ENCODE data around the gene DBF4B.
"Not testable (repeated sequence)": the region's sequence is repeated elsewhere in the genome, so short reads cannot be mapped to it uniquely, and the experiment has no call there.

DBF4B gene

GRCh38 chr17:44708401-44709263 lies at the start of gene DBF4B:
TSS of gene DBF4B (plus strand) at chr17:44708665. CDS start at chr17:44708821, 156 bp downstream.
- DNase-seq: peak; percentile 94

- no peak for DNase-seq
Measured at GRCh38 chr17:44661835-44662234, 46.6 kb upstream of the DBF4B start.

GRCh38 chr17:44663095-44663494 lies 45.4 kb upstream of the DBF4B start:
- DNase-seq: no peak

GRCh38 chr17:44664867-44665266 lies 43.6 kb upstream of the DBF4B start:
- no peak for DNase-seq

GRCh38 chr17:44666006-44666405 lies 42.5 kb upstream of the DBF4B start:
- DNase-seq: no peak

GRCh38 chr17:44672479-44673093 lies 35.9 kb upstream of the DBF4B start:
- peak; percentile 25 for DNase-seq

- no peak for DNase-seq
Measured at GRCh38 chr17:44673893-44674292, 34.6 kb upstream of the DBF4B start.

- DNase-seq: no peak
Measured at GRCh38 chr17:44677136-44677535, 31.3 kb upstream of the DBF4B start.

- not testable (repeated sequence) for DNase-seq
Measured at GRCh38 chr17:44683303-44683702, 25.2 kb upstream of the DBF4B start.

- no peak for DNase-seq
Measured at GRCh38 chr17:44687756-44688155, 20.7 kb upstream of the DBF4B start.

GRCh38 chr17:44688200-44688599 lies 20.3 kb upstream of the DBF4B start:
- no peak for DNase-seq

GRCh38 chr17:44688675-44689476 lies 19.6 kb upstream of the DBF4B start:
- peak; percentile 37 for DNase-seq

GRCh38 chr17:44689477-44690217 lies 18.8 kb upstream of the DBF4B start, which contains the start of gene CCDC43:
TSS of gene CCDC43 (minus strand) at chr17:44689776. CDS start at chr17:44689753, 23 bp downstream.
- DNase-seq: peak; percentile 98

GRCh38 chr17:44690746-44691306 lies 17.6 kb upstream of the DBF4B start:
- not testable (repeated sequence) for DNase-seq

GRCh38 chr17:44693609-44694008 lies 14.9 kb upstream of the DBF4B start:
- DNase-seq: no peak

GRCh38 chr17:44700288-44700687 lies 8.2 kb upstream of the DBF4B start:
- not testable (repeated sequence) for DNase-seq

- DNase-seq: no peak
Measured at GRCh38 chr17:44707755-44708400, 587 bp upstream of the DBF4B start.

- DNase-seq: no peak
Measured at GRCh38 chr17:44719444-44719843, 11.0 kb downstream of the DBF4B start.

GRCh38 chr17:44722254-44722653 lies 13.8 kb downstream of the DBF4B start:
- DNase-seq: no peak

- DNase-seq: not testable (repeated sequence)
Measured at GRCh38 chr17:44726121-44726520, 17.7 kb downstream of the DBF4B start.

- peak; percentile 66 for DNase-seq
Measured at GRCh38 chr17:44733753-44734152, 25.3 kb downstream of the DBF4B start.

GRCh38 chr17:44734272-44734671 lies 25.8 kb downstream of the DBF4B start:
- no peak for DNase-seq

Data from NCI-H82 (cell line).